NCI-H2196 treated with DMSO at 0.1 percent for 48 hours (cell line): ENCODE results near the gene UBIAD1.
"Not testable (repeated sequence)": the region's sequence is repeated elsewhere in the genome, so short reads cannot be mapped to it uniquely, and the experiment has no call there.

Experiments used
- DNase-seq: peaks from one replicate; lab custom pipeline; 2025; ENCODE audit not compliant: unreplicated experiment; lab: John Stamatoyannopoulos, UW

The UBIAD1 gene

DNA sequence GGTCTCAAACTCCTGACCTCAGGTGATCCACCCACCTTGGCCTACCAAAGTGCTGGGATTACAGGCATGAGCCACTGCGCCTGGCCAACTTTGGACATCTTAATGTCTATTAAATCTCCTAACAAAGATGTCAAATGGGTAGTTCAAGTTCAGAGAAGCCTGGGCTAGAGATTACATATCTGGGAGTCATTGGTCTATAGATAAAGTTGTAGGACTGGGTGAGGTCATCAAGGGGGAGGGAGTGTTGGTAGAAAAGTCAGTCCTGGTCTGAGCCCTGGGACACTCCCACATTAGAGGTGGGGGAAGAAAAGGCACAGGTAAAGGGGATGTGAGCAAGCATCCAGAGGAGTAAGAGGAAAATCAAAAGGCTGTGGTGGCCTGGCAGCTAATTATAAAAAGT, 6.6 kb downstream of the UBIAD1 start:
- DNase-seq, result no peak

GRCh38 chr1:11280719-11281376, 7.8 kb downstream of the UBIAD1 start:
- no peak for DNase-seq

DNA sequence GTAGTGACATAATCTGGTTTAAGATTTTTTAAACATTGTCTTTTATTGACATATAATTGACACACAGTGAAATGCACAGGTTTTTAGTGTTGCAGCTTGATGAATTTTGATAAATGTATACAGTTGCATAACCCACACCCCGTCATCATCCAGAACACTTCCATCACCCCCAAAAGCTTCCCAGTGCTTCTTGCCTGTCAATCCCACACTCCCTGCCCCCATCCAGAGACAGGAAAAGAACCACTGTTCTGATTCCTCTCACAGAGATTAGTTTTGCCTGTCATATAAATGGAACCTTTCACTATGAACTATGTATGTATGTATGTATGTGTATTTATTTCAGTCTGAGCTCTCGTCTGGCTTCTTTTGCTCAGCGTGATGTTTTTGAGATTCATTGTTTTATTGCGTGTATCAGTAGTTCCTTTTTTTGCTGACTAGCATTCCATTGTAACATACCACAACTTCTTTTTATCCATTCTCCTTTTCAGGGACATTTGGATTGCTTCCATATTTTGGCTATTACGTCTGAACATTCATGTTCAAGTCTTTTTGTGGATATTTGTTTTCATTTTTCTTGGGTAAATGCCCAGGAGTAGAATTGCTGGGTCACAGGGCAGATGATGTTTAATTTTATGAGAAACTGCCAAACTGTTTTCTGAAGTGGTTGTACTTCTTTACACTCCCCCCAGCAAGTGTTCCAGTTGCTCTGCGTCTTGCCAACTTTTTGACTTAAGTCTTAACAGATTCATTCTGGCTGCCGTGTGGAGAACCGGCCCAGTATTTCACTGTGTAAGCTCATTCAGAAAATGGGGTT, 8.7 kb downstream of the UBIAD1 start:
- peak; percentile 62 for DNase-seq

DNA sequence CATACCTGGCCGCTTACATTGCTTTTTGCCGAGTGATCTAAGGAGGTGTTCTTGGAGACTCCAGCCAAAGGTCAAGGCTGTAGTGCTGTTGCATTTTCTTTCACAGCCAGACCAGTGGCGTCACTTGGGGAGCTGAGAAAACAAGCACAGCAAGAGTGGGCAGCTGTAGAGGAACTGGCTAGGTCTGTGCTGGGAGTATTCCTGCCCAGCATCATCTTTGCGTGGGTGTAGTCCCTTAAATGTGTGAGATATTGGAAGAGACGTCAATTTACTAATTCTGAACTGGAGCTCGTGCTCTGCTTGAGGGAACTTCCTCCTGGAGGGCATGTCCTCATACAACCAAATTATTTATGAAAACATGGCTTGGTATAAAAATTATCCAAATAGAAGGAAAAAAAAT, 10.2 kb downstream of the UBIAD1 start:
- no peak for DNase-seq

- DNase-seq, result no peak
Measured at GRCh38 chr1:11284784-11285183, 11.8 kb downstream of the UBIAD1 start.

- no peak for DNase-seq
Measured at GRCh38 chr1:11285883-11286734, 13.1 kb downstream of the UBIAD1 start.

GRCh38 chr1:11286735-11287410, 13.9 kb downstream of the UBIAD1 start:
- DNase-seq, result no peak

DNA sequence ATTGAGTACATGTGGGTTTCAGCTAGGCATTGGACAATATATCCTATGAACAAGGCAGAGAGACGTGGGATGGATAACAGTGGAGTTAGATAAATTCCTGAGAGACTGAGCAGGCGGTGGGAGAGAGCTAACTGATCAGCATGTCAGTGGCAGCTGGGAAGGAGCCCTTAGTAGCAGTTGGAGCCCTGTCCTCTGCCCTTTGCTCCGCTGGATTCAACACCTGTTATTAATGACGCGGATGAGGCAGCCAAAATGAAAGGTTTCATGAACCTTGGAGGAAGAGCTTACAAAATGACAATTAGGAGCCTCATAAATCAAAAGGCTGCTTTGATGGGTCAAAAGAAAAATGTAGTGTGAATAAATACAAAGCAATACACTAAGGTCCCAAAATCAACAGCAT, 16.1 kb downstream of the UBIAD1 start:
- DNase-seq, result no peak

GRCh38 chr1:11291049-11291448, 18.1 kb downstream of the UBIAD1 start:
- DNase-seq, result no peak

DNA sequence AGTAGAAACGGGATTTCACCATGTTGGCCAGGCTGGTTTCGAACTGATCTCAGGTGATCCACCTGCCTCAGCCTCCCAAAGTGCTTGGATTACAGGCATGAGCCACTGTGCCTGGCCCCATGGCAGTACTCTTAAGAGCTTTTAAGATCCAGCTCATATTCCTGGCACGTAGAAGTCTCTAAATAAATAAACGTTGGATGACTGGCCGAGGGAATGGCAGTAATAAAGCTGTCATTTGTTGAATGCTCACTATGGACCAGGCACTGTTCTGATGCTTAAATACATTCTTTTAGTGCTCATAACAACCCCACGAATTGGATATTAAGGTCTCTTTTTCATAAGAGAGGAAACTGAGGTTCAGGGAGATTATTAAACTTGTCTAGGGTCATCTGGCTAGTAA, 20.9 kb downstream of the UBIAD1 start:
- DNase-seq, result no peak

- DNase-seq, result no peak
Measured at GRCh38 chr1:11294951-11295350, 22.0 kb downstream of the UBIAD1 start.

GRCh38 chr1:11295905-11296304, 22.9 kb downstream of the UBIAD1 start:
- DNase-seq, result no peak

DNA sequence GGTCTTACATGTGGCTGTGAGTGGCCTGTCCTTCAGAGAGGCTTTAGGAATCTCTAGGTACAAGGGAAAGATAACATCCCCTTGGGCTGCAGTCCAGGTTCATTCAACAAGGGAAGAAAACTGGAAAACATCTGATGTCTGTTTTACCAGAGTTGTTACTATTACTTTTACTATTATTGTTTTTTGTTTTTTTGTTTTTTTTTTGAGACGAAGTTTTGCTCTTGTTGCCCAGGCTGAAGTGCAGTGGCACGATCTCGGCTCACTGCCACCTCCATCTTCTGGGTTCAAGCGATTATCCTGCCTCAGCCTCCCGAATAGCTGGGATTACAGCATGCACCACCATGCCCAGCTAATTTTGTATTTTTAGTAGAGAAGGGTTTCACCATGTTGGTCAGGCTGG, 24.8 kb downstream of the UBIAD1 start:
- not testable (repeated sequence) for DNase-seq

DNA sequence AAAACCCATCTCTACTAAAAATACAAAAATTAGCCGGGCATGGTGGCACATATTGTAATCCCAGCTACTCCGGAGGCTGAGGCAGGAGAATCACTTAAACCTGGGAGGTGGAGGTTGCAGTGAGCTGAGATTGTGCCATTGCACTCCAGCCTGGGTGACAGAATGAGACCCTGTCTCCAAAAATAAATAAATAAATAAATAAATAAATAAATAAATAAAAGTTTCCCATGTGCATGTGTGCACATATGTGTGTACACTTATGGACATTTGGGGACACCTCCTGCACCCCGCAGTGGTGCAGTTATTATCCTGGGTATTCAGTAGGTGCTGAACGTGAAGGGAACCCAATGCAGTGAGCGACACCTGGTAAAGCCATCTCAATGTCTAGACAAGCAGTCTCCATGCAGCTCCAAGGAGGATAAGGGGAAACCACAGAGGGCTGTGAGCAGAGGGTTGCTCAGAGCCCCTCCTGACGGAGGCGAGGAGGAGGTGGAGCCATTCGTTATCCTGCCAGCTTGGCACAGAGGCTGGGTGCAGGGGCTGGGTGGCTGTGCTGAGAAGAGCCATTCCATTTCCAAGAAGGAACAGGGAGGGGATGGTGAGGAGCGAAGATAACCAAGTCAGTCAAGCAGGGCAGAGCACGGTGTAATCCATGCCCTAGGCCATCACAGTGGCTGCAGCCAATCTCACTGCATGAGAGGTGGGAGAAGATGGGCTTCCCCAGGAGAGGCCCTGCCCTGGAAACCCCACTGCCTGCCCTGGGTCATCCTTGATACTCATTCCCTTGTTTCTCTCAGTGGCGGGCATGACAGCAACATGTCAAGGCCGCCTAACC, 25.6 kb downstream of the UBIAD1 start:
- DNase-seq, result no peak

DNA sequence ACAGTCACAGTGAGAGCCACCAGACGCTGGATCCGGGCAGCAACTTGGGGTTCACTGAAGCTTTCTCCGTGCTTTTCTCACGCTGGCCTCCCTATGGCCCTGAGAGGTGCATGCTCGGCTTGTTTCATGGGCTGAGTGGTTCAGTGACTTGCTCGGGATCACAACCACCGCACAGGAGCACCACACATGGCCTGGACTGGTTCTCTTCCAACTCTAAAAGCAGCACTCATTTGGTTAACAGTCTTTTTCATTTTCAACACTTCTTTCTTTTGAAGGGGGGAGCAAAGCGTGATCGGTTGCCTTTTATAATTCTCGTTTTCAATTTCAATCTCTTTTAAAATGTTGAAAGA, 26.2 kb downstream of the UBIAD1 start:
- no peak for DNase-seq

- no peak for DNase-seq
Measured at GRCh38 chr1:11301601-11302000, 28.6 kb downstream of the UBIAD1 start.

GRCh38 chr1:11302366-11302765, 29.4 kb downstream of the UBIAD1 start:
- no peak for DNase-seq

DNA sequence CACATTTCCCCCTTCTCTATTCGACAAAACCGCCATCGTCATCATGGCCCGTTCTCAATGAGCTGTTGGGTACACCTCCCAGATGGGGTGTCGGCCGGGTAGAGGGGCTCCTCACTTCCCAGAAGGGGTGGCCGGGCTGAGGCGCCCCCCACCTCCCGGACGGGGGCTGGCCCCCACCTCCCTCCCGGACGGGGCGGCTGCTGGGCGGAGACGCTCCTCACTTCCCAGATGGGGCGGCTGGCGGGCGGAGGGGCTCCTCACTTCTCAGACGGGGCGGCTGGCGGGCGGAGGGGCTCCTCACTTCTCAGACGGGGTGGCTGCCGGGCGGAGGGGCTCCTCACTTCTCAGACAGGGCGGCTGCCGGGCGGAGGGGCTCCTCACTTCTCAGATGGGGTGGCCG, 32.5 kb downstream of the UBIAD1 start:
- DNase-seq, result not testable (repeated sequence)

DNA sequence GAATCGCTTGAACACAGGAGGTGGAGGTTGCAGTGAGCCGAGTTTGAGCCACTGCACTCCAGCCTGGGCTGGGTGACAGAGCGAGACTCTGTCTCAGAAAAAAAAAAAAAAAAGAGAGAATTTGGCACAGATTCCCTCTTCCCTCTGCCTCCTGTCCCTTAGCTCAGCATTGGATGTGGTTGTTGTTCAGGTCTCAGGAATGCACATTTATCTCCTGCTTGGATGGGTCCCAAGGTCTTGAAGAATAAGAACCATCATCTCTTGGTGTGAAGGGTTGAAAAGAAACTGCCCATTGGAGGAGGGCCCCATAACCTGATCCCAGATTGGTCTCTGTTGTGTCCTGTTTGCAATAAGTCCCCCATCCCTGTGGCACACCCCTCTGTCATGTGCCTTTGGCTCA, 34.9 kb downstream of the UBIAD1 start:
- no peak for DNase-seq

DNA sequence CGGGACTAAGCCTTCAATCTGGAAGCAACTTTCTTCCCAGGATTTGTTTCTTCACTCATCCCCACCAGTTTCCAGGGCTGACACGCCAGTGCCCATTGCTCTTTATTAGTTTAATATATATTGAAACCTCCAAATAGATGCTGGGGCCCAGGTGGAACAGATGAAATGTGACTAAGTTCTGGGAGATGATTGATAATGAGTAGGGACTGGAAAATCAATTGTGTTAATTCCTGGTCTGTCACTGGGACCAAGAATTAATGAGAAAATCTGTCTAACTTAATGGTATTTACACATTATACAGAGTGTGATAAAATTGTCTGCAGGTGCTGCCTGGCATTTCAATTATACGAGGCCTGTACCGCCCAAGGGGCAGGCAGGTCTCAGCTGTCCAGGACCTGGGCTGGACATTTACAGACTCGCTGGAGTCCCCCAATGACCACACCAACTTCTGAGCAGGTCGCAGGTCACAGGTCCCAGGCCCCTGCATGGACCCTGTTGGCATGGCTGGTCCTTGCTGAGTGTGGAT, 35.8 kb downstream of the UBIAD1 start:
- no peak for DNase-seq
